ENCODE data around the gene HAPSTR1. TPM values are rescaled to one million over a fixed set of nuclear protein-coding genes. Genes with fewer than 3 reads are reported as not detected.

The HAPSTR1 gene
- total and polyA plus RNA-seq, 2 of the 8 experiments (the other 6 are each of a cell fraction or from before 2014, with no cell fraction given): 11.9 to 66.1 TPM

DNA sequence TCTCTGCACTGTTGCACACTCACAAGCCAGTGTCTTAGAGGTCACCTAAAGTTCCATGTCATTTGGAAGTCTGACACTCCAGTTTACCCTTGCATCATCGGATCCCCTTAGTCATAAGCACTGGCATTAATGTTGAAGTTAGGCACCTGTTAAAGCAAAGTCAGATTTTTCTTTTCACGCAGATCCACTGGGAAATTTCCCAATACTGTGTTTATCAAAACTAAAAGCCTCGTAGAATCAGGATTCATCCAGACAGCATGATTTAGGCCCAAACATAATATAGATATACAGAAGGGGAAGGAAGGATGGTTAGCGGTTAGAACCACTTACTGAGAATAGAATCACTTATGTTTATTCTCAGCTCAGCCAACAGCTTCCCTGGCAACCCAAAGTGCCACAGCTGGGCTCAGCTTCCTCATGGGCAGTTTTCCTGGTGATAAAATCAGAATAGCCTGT, 30.1 kb upstream of the HAPSTR1 start:
- WGBS, 2 experiments (ENCODE audit: extremely low coverage in 1 of 2, insufficient coverage in 1 of 2, insufficient read length in 1 of 2, insufficient replicate concordance in 2 of 2, low coverage in 1 of 2, low lambda C conversion rate in 2 of 2, missing lambda C conversion rate in 1 of 2): 83% methylated on average over 4 of the region's 4 CpGs; no CpG with 5 or more reads in 1 of the 2 experiments

More for the DNA sequence above, 30.1 kb upstream of the HAPSTR1 start:
- Histone ChIP-seq H4K91ac (replicated peaks; ENCODE audit: insufficient read length, low read length) (no peak overlapping the region), H3K4ac (replicated peaks; ENCODE audit: insufficient read length, low read depth, low read length) (no peak overlapping the region), H3K14ac (ENCODE audit: insufficient read length) (no peak overlapping the region), H4K20me1 (replicated peaks in 1 of 2; ENCODE audit: control insufficient read depth in 1 of 2, insufficient read depth in 2 of 2, low read length in 2 of 2) (no peaks in the 10 kb centered on the region), H2BK20ac (ENCODE audit: low read length) (no peak overlapping the region), H2AFZ (ENCODE audit: low read length) (no peak overlapping the region), H3K27ac (ENCODE audit: low read depth, low read length) (no peak overlapping the region), H2BK5ac (ENCODE audit: low read depth, low read length) (no peak overlapping the region), H3K18ac (ENCODE audit: extremely low read depth, low read length) (no peak overlapping the region), H3K23me2 (ENCODE audit: low read depth, low read length) (no peaks in the 10 kb centered on the region), H2BK120ac (replicated peaks; ENCODE audit: low read depth, low read length) (no peak overlapping the region), H3K79me2 (ENCODE audit: control insufficient read depth in 1 of 2, insufficient read depth in 2 of 2, low read length in 2 of 2) (no peaks in the 10 kb centered on the region), H3K4me1 (replicated peaks in 1 of 4; ENCODE audit: control insufficient read depth in 3 of 4, insufficient read depth in 4 of 4, low read length in 3 of 4) (no peaks in the 10 kb centered on the region), H2AK5ac (ENCODE audit: low read depth, low read length) (no peak overlapping the region), H4K5ac (ENCODE audit: insufficient read length, low read depth, low read length) (no peak overlapping the region), H3K79me1 (ENCODE audit: low read depth, low read length) (no peaks in the 10 kb centered on the region), H2BK15ac (ENCODE audit: low read length) (no peak overlapping the region), H3K9me3 (ENCODE audit: insufficient read depth in 2 of 2, low read depth in 1 of 2, low read length in 1 of 2) (no peaks in the 10 kb centered on the region; a peak in 1 of 4 replicates), H3K4me2 (ENCODE audit: insufficient read depth in 1 of 2, low read depth in 2 of 2, low read length in 2 of 2) (no peak overlapping the region), H3K27me3 (replicated peaks in 1 of 4; ENCODE audit: control insufficient read depth in 3 of 4, extremely low read depth in 1 of 4, insufficient read depth in 3 of 4, low read length in 3 of 4) (no peaks in the 10 kb centered on the region), H3K9ac (replicated peaks in 1 of 4; ENCODE audit: extremely low read depth in 1 of 4, low read depth in 3 of 4, low read length in 3 of 4) (no peak overlapping the region), H2BK12ac (ENCODE audit: low read depth, low read length) (no peak overlapping the region), H3K36me3 (ENCODE audit: control insufficient read depth in 2 of 4, insufficient read depth in 4 of 4, low read length in 3 of 4) (no peaks in the 10 kb centered on the region), H3K23ac (ENCODE audit: insufficient read length) (no peak overlapping the region), H4K8ac (ENCODE audit: extremely low read depth, insufficient read depth, low read length) (no peak overlapping the region), H3K4me3 (ENCODE audit: extremely low read depth in 1 of 4, insufficient read depth in 2 of 4, low read depth in 3 of 4, low read length in 4 of 4) (no peak overlapping the region), H3K56ac (replicated peaks; ENCODE audit: insufficient read length, low read depth, low read length) (no peak overlapping the region)
- TF ChIP-seq SP1 (IDR thresholded peaks at IDR 0.05; ENCODE audit: low read depth, low read length) (no peak), NRF1 (IDR thresholded peaks at IDR 0.05; ENCODE audit: low read depth, low read length) (no peak), CEBPB (IDR thresholded peaks at IDR 0.05; ENCODE audit: low read depth, low read length) (no peak), ZNF274 (IDR thresholded peaks at IDR 0.05; ENCODE audit: borderline replicate concordance, extremely low read depth, low read length) (no peak), EP300 (IDR thresholded peaks at IDR 0.05; ENCODE audit: borderline replicate concordance in 1 of 2, low read depth in 2 of 2, low read length in 2 of 2) (no peak), SP4 (IDR thresholded peaks at IDR 0.05; ENCODE audit: low read length) (no peak), SIN3A (conservative IDR thresholded peaks at IDR 0.05 in 1 of 2, IDR thresholded peaks at IDR 0.05 in 1 of 2; ENCODE audit: low read depth in 1 of 2, low read length in 2 of 2) (no peak), POLR2A (IDR thresholded peaks at IDR 0.05; ENCODE audit: control extremely low read depth in 1 of 2, low read depth in 2 of 2, low read length in 2 of 2) (no peak), JUN (IDR thresholded peaks at IDR 0.05; ENCODE audit: low read depth, low read length) (no peak), CHD1 (IDR thresholded peaks at IDR 0.05; ENCODE audit: low read depth, low read length) (no peak), SIX5 (IDR thresholded peaks at IDR 0.05; ENCODE audit: low read depth, low read length) (no peak), TEAD4 (IDR thresholded peaks at IDR 0.05; ENCODE audit: low read depth, low read length) (no peak), JUND (IDR thresholded peaks at IDR 0.05; ENCODE audit: low read length) (no peak), BCL11A (IDR thresholded peaks at IDR 0.05; ENCODE audit: low read depth in 2 of 2, low read length in 2 of 2) (no peak)
- TF ChIP-seq, protein P1, sequence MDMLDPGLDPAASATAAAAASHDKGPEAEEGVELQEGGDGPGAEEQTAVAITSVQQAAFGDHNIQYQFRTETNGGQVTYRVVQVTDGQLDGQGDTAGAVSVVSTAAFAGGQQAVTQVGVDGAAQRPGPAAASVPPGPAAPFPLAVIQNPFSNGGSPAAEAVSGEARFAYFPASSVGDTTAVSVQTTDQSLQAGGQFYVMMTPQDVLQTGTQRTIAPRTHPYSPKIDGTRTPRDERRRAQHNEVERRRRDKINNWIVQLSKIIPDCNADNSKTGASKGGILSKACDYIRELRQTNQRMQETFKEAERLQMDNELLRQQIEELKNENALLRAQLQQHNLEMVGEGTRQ (IDR thresholded peaks at IDR 0.05; ENCODE audit: low read length): no peak
- CTCF ChIA-PET (ENCODE audit: partially characterized antibody): no interaction called here
- POLR2A ChIA-PET (ENCODE audit: partially characterized antibody): no interaction called here
- no peak for FAIRE-seq
- DNase-seq (ENCODE audit: low read depth in 1 of 2, low spot score in 2 of 2): no peak

All from H1 (cell line).